ENCODE data around the gene TSTD2.

TSTD2 gene

GRCh38 chr9:97556036-97556720, 77.0 kb downstream of the TSTD2 start:
- no peak for TF ChIP-seq CTCF (IDR thresholded peaks at IDR 0.05; ENCODE audit: control insufficient read depth, insufficient read depth, low read depth, low read length, missing control alignments)
- H3K4me3 ChIP-seq (ENCODE audit: control insufficient read depth, low read depth, low read length) = no peak overlapping the region
- no peak for DNase-seq (ENCODE audit: low read depth)

- DNase-seq (ENCODE audit: low read depth) = no peak
- H3K4me3 ChIP-seq (ENCODE audit: control insufficient read depth, low read depth, low read length) = no peak overlapping the region
- TF ChIP-seq CTCF (IDR thresholded peaks at IDR 0.05; ENCODE audit: control insufficient read depth, insufficient read depth, low read depth, low read length, missing control alignments) = no peak
Measured at GRCh38 chr9:97555164-97555563, 78.0 kb downstream of the TSTD2 start.

GRCh38 chr9:97554566-97555075, 78.5 kb downstream of the TSTD2 start:
- TF ChIP-seq CTCF (IDR thresholded peaks at IDR 0.05; ENCODE audit: control insufficient read depth, insufficient read depth, low read depth, low read length, missing control alignments) = no peak
- H3K4me3 ChIP-seq (ENCODE audit: control insufficient read depth, low read depth, low read length) = no peak overlapping the region
- DNase-seq (ENCODE audit: low read depth) = no peak

- DNase-seq (ENCODE audit: low read depth) = no peak
- TF ChIP-seq CTCF (IDR thresholded peaks at IDR 0.05; ENCODE audit: control insufficient read depth, insufficient read depth, low read depth, low read length, missing control alignments) = no peak
- H3K4me3 ChIP-seq (ENCODE audit: control insufficient read depth, low read depth, low read length) = no peak overlapping the region
Measured at GRCh38 chr9:97553841-97554240, 79.3 kb downstream of the TSTD2 start.

GRCh38 chr9:97553141-97553540, 80.0 kb downstream of the TSTD2 start:
- no peak for TF ChIP-seq CTCF (IDR thresholded peaks at IDR 0.05; ENCODE audit: control insufficient read depth, insufficient read depth, low read depth, low read length, missing control alignments)
- DNase-seq (ENCODE audit: low read depth) = no peak
- no peak overlapping the region for H3K4me3 ChIP-seq (ENCODE audit: control insufficient read depth, low read depth, low read length)

GRCh38 chr9:97551308-97551707, 81.9 kb downstream of the TSTD2 start:
- no peak for DNase-seq (ENCODE audit: low read depth)
- no peak for TF ChIP-seq CTCF (IDR thresholded peaks at IDR 0.05; ENCODE audit: control insufficient read depth, insufficient read depth, low read depth, low read length, missing control alignments)
- H3K4me3 ChIP-seq (ENCODE audit: control insufficient read depth, low read depth, low read length) = no peak overlapping the region
